SK-N-SH (cell line): Measurements from ENCODE around the gene ATP6V1B1. TPM values are rescaled to one million over a fixed set of nuclear protein-coding genes. Genes with fewer than 3 reads are reported as not detected.

Source experiments
- CTCF ChIA-PET: fragments of 300-600, 350-600 bp; formaldehyde crosslinking; extraction: SDS; loops from one replicate; lab custom pipeline; 2021; lab: Yijun Ruan, JAX
- POLR2A ChIA-PET: fragments of 350-600 bp; sonication (Branson Sonifier 250); formaldehyde crosslinking; extraction: SDS; loops from one replicate; lab custom pipeline; 2020; ENCODE audit warnings: antibody characterized with exemption, inconsistent platforms; lab: Yijun Ruan, JAX
- DNase-seq: peaks from one replicate; pipeline ENCODE4 v3.0.0; 2012
- H2AFZ ChIP-seq: fragments of 200-600 bp; sonication (generic); 2 replicates; pipeline ENCODE4 v1.8.1; 2016; ENCODE audit warnings: antibody characterized with exemption, mild to moderate bottlenecking, low read depth
- H3F3A ChIP-seq: fragments of 200-600 bp; sonication (generic); replicated peaks from 2 replicates; pipeline ENCODE3; 2016; ENCODE audit warnings: antibody characterized with exemption, mild to moderate bottlenecking; ENCODE audit not compliant: insufficient read depth
- H3K27ac ChIP-seq, 2 experiments: fragments of 200-500 bp in 1 of 2; fragments of 200-600 bp in 1 of 2; sonication (Bioruptor generic) in 1 of 2; sonication (generic), shearing (Covaris generic) in 1 of 2; 2 replicates each; pipeline versions ENCODE4 v1.5.1 to v1.6.1; 2014 to 2016; ENCODE audit warnings: low read depth in 2 of 2, inconsistent platforms in 1 of 2, low read length in 1 of 2, mild to moderate bottlenecking in 1 of 2, mixed read lengths in 1 of 2
- H3K27me3 ChIP-seq: fragments of 200-600 bp; sonication (generic), shearing (Covaris generic); 2 replicates; pipeline ENCODE4 v1.6.1; 2016; ENCODE audit warnings: mixed run types; ENCODE audit not compliant: insufficient read depth
- H3K36me3 ChIP-seq, 2 experiments: fragments of 200-500 bp in 1 of 2; fragments of 200-600 bp in 1 of 2; sonication (Bioruptor generic) in 1 of 2; sonication (generic) in 1 of 2; replicated peaks in 1 of 2; 2 replicates each; pipeline versions ENCODE3 to v1.5.1; 2014 to 2016; ENCODE audit warnings: low read length in 1 of 2, mild to moderate bottlenecking in 1 of 2; ENCODE audit not compliant: insufficient read depth in 2 of 2, control insufficient read depth in 1 of 2
- H3K4me1 ChIP-seq, 2 experiments: fragments of 200-500 bp in 1 of 2; fragments of 200-600 bp in 1 of 2; sonication (Bioruptor generic) in 1 of 2; sonication (generic), shearing (Covaris generic) in 1 of 2; 2 replicates each; pipeline versions ENCODE4 v1.5.1 to v1.6.1; 2014 to 2016; ENCODE audit warnings: low read depth in 1 of 2, low read length in 1 of 2, mixed run types in 1 of 2; ENCODE audit not compliant: insufficient read depth in 2 of 2, control insufficient read depth in 1 of 2
- H3K4me2 ChIP-seq: fragments of 200-600 bp; sonication (generic), shearing (Covaris generic); 2 replicates; pipeline ENCODE4 v1.6.1; 2017; ENCODE audit warnings: mixed run types
- H3K4me3 ChIP-seq, 2 experiments: fragments of 200-500 bp in 1 of 2; fragments of 200-600 bp in 1 of 2; sonication (Bioruptor generic) in 1 of 2; sonication (generic), shearing (Covaris generic) in 1 of 2; 2 replicates each; pipeline versions ENCODE4 v1.5.1 to v1.8.1; 2014 to 2016; ENCODE audit warnings: low read depth in 2 of 2, inconsistent platforms in 1 of 2, low read length in 1 of 2, mild to moderate bottlenecking in 1 of 2, mixed read lengths in 1 of 2, moderate library complexity in 1 of 2
- H3K79me2 ChIP-seq: fragments of 200-600 bp; sonication (generic); 2 replicates; pipeline ENCODE4 v1.8.1; 2017; ENCODE audit warnings: mild to moderate bottlenecking; ENCODE audit not compliant: insufficient read depth
- H3K9ac ChIP-seq: fragments of 200-600 bp; sonication (generic); 2 replicates; pipeline ENCODE4 v1.6.1; 2017; ENCODE audit warnings: mixed run types
- H3K9me2 ChIP-seq: fragments of 200-600 bp; sonication (generic); 2 replicates; pipeline ENCODE4 v1.6.1; 2017; ENCODE audit warnings: mixed run types
- H3K9me3 ChIP-seq: fragments of 200-600 bp; sonication (generic); 2 replicates; pipeline ENCODE4 v1.6.1; 2017; ENCODE audit warnings: mixed run types, mild to moderate bottlenecking, moderate library complexity
- H4K20me1 ChIP-seq: fragments of 200-600 bp; sonication (generic); 2 replicates; pipeline ENCODE4 v1.6.1; 2017; ENCODE audit warnings: mild to moderate bottlenecking, mixed run types; ENCODE audit not compliant: insufficient read depth
- EP300 ChIP-seq, 2 experiments: IDR thresholded peaks; 2 replicates each; pipeline versions ENCODE4 v1.4.0 to v1.6.1; 2012; ENCODE audit warnings: borderline replicate concordance in 1 of 2, low read depth in 1 of 2, low read length in 1 of 2
- FOXJ3 ChIP-seq: sonication (generic); formaldehyde crosslinking; IDR thresholded peaks from 2 replicates; pipeline ENCODE4 v1.5.1; 2020; ENCODE audit warnings: mild to moderate bottlenecking, missing genetic modification reagents
- NRF1 ChIP-seq: IDR thresholded peaks from 2 replicates; pipeline ENCODE4 v1.6.1; 2012; ENCODE audit warnings: low read depth, mild to moderate bottlenecking, low read length
- RFX5 ChIP-seq: IDR thresholded peaks from 2 replicates; pipeline ENCODE4 v1.6.1; 2012; ENCODE audit warnings: mild to moderate bottlenecking, improper control_type of control experiment, low read length
- TEAD4 ChIP-seq: IDR thresholded peaks from 2 replicates; pipeline ENCODE4 v1.4.0; 2012; ENCODE audit warnings: mild to moderate bottlenecking, borderline replicate concordance; ENCODE audit not compliant: insufficient read depth
- WGBS: methylation state at CpG from one replicate; pipeline ENCODE4 v1.1.6; 2017; ENCODE audit warnings: low lambda C conversion rate; 5-methylcytosine and 5-hydroxymethylcytosine counted together
- polyA plus RNA-seq, 3 experiments: library from polyadenylated mRNA; depleted of rRNA; stranded (reverse); fragments of >200 nt; gene quantifications; 2 replicates each; pipeline ENCODE4 v1.2.3, GENCODE V29; 2012
- TF ChIP-seq, protein P1 (sequence below): IDR thresholded peaks from 2 replicates; pipeline ENCODE4 v1.4.0; 2012; ENCODE audit warnings: low read depth, borderline replicate concordance
- TF ChIP-seq, protein P2 (sequence below): IDR thresholded peaks from 2 replicates; pipeline ENCODE4; 2012
- TF ChIP-seq, protein P3 (sequence below): fragments of 200-600 bp; sonication (generic); IDR thresholded peaks from 2 replicates; pipeline ENCODE4 v1.6.1; 2017; ENCODE audit warnings: antibody characterized with exemption, mild to moderate bottlenecking, moderate library complexity

ATP6V1B1 gene
- polyA plus RNA-seq, 1 of the 3 experiments (the other 2 are of a cell fraction): 4.9 TPM

DNA sequence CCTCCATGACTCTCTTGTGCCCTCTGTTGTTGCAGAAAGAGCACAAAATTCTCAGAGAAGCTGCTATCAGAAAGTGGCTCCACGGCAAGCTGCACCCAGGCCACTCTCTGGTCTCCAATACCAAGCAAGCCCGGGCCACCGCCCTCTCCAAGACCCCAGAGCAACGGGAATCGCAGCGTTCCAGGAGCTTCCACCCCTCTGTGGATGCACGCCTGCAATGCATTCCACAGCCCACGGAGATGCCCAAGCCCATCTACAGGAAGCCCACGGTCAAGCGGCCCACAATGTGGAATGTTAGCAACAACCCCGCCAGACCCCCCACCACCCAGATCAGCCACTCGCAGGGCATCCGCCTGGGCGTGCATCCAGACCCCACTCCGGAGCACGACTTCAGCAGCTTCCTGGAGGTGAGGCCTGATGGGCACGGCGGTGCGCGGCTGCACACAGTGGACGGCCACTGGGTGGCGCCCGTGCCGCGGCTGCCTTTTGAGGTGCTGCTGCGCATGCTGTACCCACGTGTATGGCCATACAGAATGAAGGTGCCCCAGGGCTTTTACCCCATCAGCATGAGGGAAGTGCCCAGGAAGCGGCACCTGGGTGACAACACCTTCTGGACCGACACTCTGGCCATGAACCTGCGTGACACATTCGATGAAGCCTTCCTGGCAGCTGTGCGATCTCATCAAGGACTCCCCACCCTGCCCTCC, 49.0 kb downstream of the ATP6V1B1 start:
- TF ChIP-seq EP300 (IDR thresholded peaks at IDR 0.05; ENCODE audit: borderline replicate concordance in 1 of 2, low read depth in 1 of 2, low read length in 1 of 2): no peak
- TF ChIP-seq, protein P1, sequence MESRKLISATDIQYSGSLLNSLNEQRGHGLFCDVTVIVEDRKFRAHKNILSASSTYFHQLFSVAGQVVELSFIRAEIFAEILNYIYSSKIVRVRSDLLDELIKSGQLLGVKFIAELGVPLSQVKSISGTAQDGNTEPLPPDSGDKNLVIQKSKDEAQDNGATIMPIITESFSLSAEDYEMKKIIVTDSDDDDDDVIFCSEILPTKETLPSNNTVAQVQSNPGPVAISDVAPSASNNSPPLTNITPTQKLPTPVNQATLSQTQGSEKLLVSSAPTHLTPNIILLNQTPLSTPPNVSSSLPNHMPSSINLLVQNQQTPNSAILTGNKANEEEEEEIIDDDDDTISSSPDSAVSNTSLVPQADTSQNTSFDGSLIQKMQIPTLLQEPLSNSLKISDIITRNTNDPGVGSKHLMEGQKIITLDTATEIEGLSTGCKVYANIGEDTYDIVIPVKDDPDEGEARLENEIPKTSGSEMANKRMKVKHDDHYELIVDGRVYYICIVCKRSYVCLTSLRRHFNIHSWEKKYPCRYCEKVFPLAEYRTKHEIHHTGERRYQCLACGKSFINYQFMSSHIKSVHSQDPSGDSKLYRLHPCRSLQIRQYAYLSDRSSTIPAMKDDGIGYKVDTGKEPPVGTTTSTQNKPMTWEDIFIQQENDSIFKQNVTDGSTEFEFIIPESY: peak; percentile 58; the same call in 1 of the 2 replicates
- TF ChIP-seq, protein P2, sequence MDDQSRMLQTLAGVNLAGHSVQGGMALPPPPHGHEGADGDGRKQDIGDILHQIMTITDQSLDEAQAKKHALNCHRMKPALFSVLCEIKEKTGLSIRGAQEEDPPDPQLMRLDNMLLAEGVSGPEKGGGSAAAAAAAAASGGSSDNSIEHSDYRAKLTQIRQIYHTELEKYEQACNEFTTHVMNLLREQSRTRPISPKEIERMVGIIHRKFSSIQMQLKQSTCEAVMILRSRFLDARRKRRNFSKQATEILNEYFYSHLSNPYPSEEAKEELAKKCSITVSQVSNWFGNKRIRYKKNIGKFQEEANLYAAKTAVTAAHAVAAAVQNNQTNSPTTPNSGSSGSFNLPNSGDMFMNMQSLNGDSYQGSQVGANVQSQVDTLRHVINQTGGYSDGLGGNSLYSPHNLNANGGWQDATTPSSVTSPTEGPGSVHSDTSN: no peak
- no peak for TF ChIP-seq TEAD4
- TF ChIP-seq FOXJ3 (CRISPR knock-in tag): no peak
- TF ChIP-seq, protein P3, sequence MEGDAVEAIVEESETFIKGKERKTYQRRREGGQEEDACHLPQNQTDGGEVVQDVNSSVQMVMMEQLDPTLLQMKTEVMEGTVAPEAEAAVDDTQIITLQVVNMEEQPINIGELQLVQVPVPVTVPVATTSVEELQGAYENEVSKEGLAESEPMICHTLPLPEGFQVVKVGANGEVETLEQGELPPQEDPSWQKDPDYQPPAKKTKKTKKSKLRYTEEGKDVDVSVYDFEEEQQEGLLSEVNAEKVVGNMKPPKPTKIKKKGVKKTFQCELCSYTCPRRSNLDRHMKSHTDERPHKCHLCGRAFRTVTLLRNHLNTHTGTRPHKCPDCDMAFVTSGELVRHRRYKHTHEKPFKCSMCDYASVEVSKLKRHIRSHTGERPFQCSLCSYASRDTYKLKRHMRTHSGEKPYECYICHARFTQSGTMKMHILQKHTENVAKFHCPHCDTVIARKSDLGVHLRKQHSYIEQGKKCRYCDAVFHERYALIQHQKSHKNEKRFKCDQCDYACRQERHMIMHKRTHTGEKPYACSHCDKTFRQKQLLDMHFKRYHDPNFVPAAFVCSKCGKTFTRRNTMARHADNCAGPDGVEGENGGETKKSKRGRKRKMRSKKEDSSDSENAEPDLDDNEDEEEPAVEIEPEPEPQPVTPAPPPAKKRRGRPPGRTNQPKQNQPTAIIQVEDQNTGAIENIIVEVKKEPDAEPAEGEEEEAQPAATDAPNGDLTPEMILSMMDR: peak; percentile 35
- ChIA-PET POLR2A (no interaction called here), CTCF (interaction anchor here (0.6 to 7.3 kb wide), 10 partner anchors 8 to 195 kb away, joined by 3 to 41 read pairs (median 4); partner anchors contain the start of genes FIGLA and TEX261)
- H3K9me2 ChIP-seq: no peaks in the 10 kb centered on the region
- H3K4me1 ChIP-seq: no peaks in the 10 kb centered on the region
- no peaks in the 10 kb centered on the region for H3F3A ChIP-seq
- no peaks in the 10 kb centered on the region for H3K79me2 ChIP-seq
- H3K4me3 ChIP-seq: no peak overlapping the region
- H3K36me3 ChIP-seq: peaks cover 5 to 45% of the 10 kb centered on the region in 2 experiments
- H3K27me3 ChIP-seq: no peaks in the 10 kb centered on the region
- no peak overlapping the region for H2AFZ ChIP-seq
- WGBS: 76% methylated on average over 13 of the region's 32 CpGs
- H3K9ac ChIP-seq: no peak overlapping the region
- DNase-seq: peak; percentile 71
- H4K20me1 ChIP-seq: no peaks in the 10 kb centered on the region
- H3K4me2 ChIP-seq: no peak overlapping the region
- no peaks in the 10 kb centered on the region for H3K9me3 ChIP-seq
- H3K27ac ChIP-seq: no peak overlapping the region

DNA sequence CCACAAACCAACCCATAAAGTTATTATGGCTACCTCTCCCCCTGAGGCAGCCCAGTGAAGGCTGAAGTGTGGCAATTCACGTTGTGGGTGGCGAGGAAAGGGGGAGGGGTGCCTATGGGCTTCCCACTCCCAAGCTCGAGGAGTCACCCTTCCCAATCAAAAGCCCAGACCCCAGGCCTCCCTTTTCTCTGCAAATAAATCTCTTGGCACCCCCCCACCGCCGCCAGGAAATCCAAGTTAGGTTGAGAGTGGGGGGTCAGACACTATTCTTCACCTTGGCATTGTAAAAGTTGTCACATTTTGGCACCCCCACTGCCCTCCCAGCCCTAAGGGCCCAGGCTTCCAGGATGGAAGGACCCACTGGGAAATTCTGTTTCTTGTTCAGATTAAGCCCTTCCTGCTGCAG, 49.6 kb downstream of the ATP6V1B1 start:
- ChIA-PET POLR2A (no interaction called here), CTCF (interaction anchor here (0.8 to 7.3 kb wide), 7 partner anchors 7 to 368 kb away, joined by 3 to 41 read pairs (median 3); partner anchors contain the start of gene TEX261)
- no peaks in the 10 kb centered on the region for H3K79me2 ChIP-seq

More for the DNA sequence above, 49.6 kb downstream of the ATP6V1B1 start:
- H2AFZ ChIP-seq: no peak overlapping the region
- no peaks in the 10 kb centered on the region for H3F3A ChIP-seq
- TF ChIP-seq NRF1 (no peak), RFX5 (no peak)
- H3K4me3 ChIP-seq: no peak overlapping the region
- no peak overlapping the region for H3K27ac ChIP-seq
- H3K27me3 ChIP-seq: no peaks in the 10 kb centered on the region
- H3K36me3 ChIP-seq: peaks cover 5 to 49% of the 10 kb centered on the region in 2 experiments
- H4K20me1 ChIP-seq: no peaks in the 10 kb centered on the region
- DNase-seq: no peak
- 100% methylated on average over 1 of the region's 5 CpGs for WGBS
- no peaks in the 10 kb centered on the region for H3K4me1 ChIP-seq
- no peaks in the 10 kb centered on the region for H3K9me2 ChIP-seq
- H3K9ac ChIP-seq: no peak overlapping the region
- no peak overlapping the region for H3K4me2 ChIP-seq
- no peaks in the 10 kb centered on the region for H3K9me3 ChIP-seq
